K562 treated with DMSO at 1 percent for 48 hours (cell line): Measurements from ENCODE around the gene NDRG3. TPM values are rescaled to one million over a fixed set of nuclear protein-coding genes. Genes with fewer than 3 reads are reported as not detected.

Source experiments
- total RNA-seq: library from RNA; unstranded; fragments of 300-600 nt; gene quantifications from 2 replicates; pipeline ENCODE4 v1.2.3, GENCODE V29; 2022; ENCODE audit warnings: low replicate concordance; ENCODE audit errors: extremely low read depth

NDRG3 gene
- total RNA-seq = not detected in 2 replicates

GRCh38 chr20:36745927-36746659 is at the start of gene NDRG3:
TSS of gene NDRG3 (minus strand) at chr20:36746090. CDS start at chr20:36721735, 24,355 bp downstream.

GRCh38 chr20:36773597-36774390 is 27.9 kb upstream of the NDRG3 start, which contains the start of gene DSN1:
TSS of gene DSN1 (minus strand) at chr20:36773763. CDS start at chr20:36771458, 2,305 bp downstream.

GRCh38 chr20:36645998-36646397 is 99.9 kb downstream of the NDRG3 start, which contains the start of gene SLA2:
TSS of gene SLA2 (minus strand) at chr20:36646196. CDS start at chr20:36641335, 4,861 bp downstream.

GRCh38 chr20:36605399-36606157 is 140.3 kb downstream of the NDRG3 start, which contains the start of gene RAB5IF:
TSS of gene RAB5IF (plus strand) at chr20:36605779. CDS start at chr20:36605952, 173 bp downstream.

Other genes with a start within 250 kb of the NDRG3 start
- gene MYL9, start 204.6 kb downstream of the NDRG3 start, total RNA-seq = not detected in 2 replicates
- not detected in 2 replicates for gene TGIF2, start 172.5 kb downstream of the NDRG3 start, total RNA-seq
- not detected in 2 replicates for gene RAB5IF, start 140.3 kb downstream of the NDRG3 start, total RNA-seq
- gene SLA2, start 99.9 kb downstream of the NDRG3 start, total RNA-seq = not detected in 2 replicates
- not detected in 2 replicates for gene DSN1, start 27.7 kb upstream of the NDRG3 start, total RNA-seq
- gene TLDC2, start 130.0 kb upstream of the NDRG3 start, total RNA-seq = not detected in 2 replicates
- not detected in 2 replicates for gene SAMHD1, start 205.6 kb upstream of the NDRG3 start, total RNA-seq